Ishikawa (cell line): ENCODE measurements around the gene SYNPR.

Source experiments
- CEBPB ChIP-seq: IDR thresholded peaks from 2 replicates; pipeline ENCODE4 v1.6.1; 2012
- CREB1 ChIP-seq: IDR thresholded peaks from 2 replicates; pipeline ENCODE4 v1.6.1; 2012; ENCODE audit warnings: low read depth
- EGR1 ChIP-seq: IDR thresholded peaks from 2 replicates; pipeline ENCODE4 v1.6.1; 2012
- EP300 ChIP-seq: IDR thresholded peaks from 2 replicates; pipeline ENCODE4 v1.6.1; 2012; ENCODE audit warnings: borderline replicate concordance
- FOXM1 ChIP-seq: IDR thresholded peaks from 2 replicates; pipeline ENCODE4 v1.6.1; 2012; ENCODE audit warnings: low read depth, borderline replicate concordance
- NFIC ChIP-seq: IDR thresholded peaks from 2 replicates; pipeline ENCODE4 v1.6.1; 2012
- RAD21 ChIP-seq: IDR thresholded peaks from 2 replicates; pipeline ENCODE4 v1.6.1; 2012; ENCODE audit warnings: low read depth
- REST ChIP-seq: IDR thresholded peaks from 2 replicates; pipeline ENCODE4 v1.6.1; 2012; ENCODE audit warnings: low read depth, mild to moderate bottlenecking
- TAF1 ChIP-seq: IDR thresholded peaks from 2 replicates; pipeline ENCODE4 v1.6.1; 2012; ENCODE audit warnings: low read depth, mild to moderate bottlenecking
- TCF12 ChIP-seq: IDR thresholded peaks from 2 replicates; pipeline ENCODE4 v1.6.1; 2012; ENCODE audit warnings: low read depth
- TEAD4 ChIP-seq: IDR thresholded peaks from 2 replicates; pipeline ENCODE4 v1.6.1; 2012
- YY1 ChIP-seq: IDR thresholded peaks from 2 replicates; pipeline ENCODE4 v1.6.1; 2012; ENCODE audit warnings: low read depth
- ZBTB7A ChIP-seq: IDR thresholded peaks from 2 replicates; pipeline ENCODE4 v1.6.1; 2012; ENCODE audit warnings: low read depth
- TF ChIP-seq, protein P1 (sequence below): IDR thresholded peaks from 2 replicates; pipeline ENCODE4 v1.6.1; 2012
- TF ChIP-seq, protein P2 (sequence below): IDR thresholded peaks from 2 replicates; pipeline ENCODE4 v1.6.1; 2012

SYNPR gene

DNA sequence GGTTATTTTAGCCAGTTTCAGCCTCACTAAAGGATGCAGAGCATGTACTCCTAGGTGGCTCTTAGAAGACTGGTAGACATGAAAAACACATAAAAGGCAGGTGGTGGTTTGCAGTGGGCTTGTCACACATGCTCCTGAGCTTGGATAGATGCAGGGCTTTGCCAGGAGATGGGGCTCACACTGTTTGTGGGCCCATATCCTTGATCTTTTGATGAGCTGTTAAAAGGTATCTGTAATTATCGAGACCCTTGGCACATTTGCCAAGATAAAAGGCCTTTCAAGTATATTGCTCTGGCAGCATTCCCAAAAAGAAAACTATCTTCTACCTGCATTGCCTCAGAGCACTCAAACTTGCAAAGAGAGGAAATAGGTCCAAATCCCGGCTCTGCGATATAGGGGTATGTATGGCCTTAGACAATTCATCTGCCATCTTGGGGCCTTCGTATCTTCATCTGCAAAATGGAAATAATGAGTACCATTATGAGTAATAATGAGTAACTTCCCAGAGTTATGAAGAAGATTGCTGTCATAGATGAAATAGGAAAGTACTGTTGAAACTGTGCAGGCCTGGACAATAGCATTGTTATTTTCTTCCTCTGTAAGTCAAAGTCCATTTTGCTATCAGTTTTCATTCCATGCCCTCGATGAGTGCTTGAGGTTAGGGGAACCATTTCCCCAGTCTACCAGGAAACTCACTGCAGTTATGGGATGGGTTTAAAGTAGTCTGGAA is 172.7 kb downstream of the SYNPR start:
- TF ChIP-seq ZBTB7A (no peak), TCF12 (no peak), NFIC (no peak), REST (no peak), CEBPB (no peak), RAD21 (no peak), YY1 (no peak), EP300 (no peak), EGR1 (no peak), TAF1 (no peak), FOXM1 (no peak), CREB1 (no peak), TEAD4 (no peak)
- TF ChIP-seq, protein P1, sequence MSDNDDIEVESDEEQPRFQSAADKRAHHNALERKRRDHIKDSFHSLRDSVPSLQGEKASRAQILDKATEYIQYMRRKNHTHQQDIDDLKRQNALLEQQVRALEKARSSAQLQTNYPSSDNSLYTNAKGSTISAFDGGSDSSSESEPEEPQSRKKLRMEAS, result no peak
- TF ChIP-seq, protein P2, sequence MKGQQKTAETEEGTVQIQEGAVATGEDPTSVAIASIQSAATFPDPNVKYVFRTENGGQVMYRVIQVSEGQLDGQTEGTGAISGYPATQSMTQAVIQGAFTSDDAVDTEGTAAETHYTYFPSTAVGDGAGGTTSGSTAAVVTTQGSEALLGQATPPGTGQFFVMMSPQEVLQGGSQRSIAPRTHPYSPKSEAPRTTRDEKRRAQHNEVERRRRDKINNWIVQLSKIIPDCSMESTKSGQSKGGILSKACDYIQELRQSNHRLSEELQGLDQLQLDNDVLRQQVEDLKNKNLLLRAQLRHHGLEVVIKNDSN, result no peak

GRCh38 chr3:63456901-63457300 is 178.8 kb downstream of the SYNPR start:
- TF ChIP-seq RAD21 (no peak), NFIC (no peak), ZBTB7A (no peak), TEAD4 (no peak), TAF1 (no peak), FOXM1 (no peak), CEBPB (no peak), TCF12 (no peak), EP300 (no peak), REST (no peak), CREB1 (no peak), EGR1 (no peak), YY1 (no peak)
- TF ChIP-seq, protein P1, result no peak
- TF ChIP-seq, protein P2, result no peak

GRCh38 chr3:63458405-63458804 is 180.3 kb downstream of the SYNPR start:
- TF ChIP-seq TAF1 (no peak), CREB1 (no peak), YY1 (no peak), EP300 (no peak), CEBPB (no peak), ZBTB7A (no peak), EGR1 (no peak), FOXM1 (no peak), TCF12 (no peak), TEAD4 (no peak), NFIC (no peak), REST (no peak), RAD21 (no peak)
- TF ChIP-seq, protein P2, result no peak
- TF ChIP-seq, protein P1, result no peak
